K562 (cell line): ENCODE measurements around the gene ODF4. TPM values are rescaled to one million over a fixed set of nuclear protein-coding genes. Genes with fewer than 3 reads are reported as not detected.

ENCODE experiments used
- ATAC-seq: fragments of 200-7000 bp; cut with Tn5 transposase; 3 replicates; pipeline ENCODE4 v1.9.1; 2020; ENCODE audit warnings: moderate library complexity
- BruUV-seq: library from RNA; stranded (reverse); fragments of 400-500 nt; replicated peaks from 2 replicates; lab custom pipeline; 2021; lab: Mats Ljungman, UMichigan
- CTCF ChIA-PET: fragments of 300-600 bp; formaldehyde crosslinking; extraction: SDS; loops from one replicate; lab custom pipeline; 2021; ENCODE audit warnings: low intra/inter-chr PET ratio; lab: Yijun Ruan, JAX
- POLR2A ChIA-PET: fragments of 300-600, 350-650 bp; sonication (Branson Sonifier 250); formaldehyde crosslinking; extraction: SDS; loops from one replicate; lab custom pipeline; 2021; ENCODE audit warnings: antibody characterized with exemption, inconsistent platforms; lab: Yijun Ruan, JAX
- DNase-seq, 4 experiments: peaks; one replicate each; pipeline versions ENCODE4 v3.0.0 to v3.0.0-alpha.2; 2011 to 2018; ENCODE audit warnings: low spot score in 3 of 4, mixed read lengths in 3 of 4; ENCODE audit errors: extremely low read depth in 1 of 4
- FAIRE-seq: peaks from 2 replicates; lab custom pipeline; 2011; peaks lifted over from hg19 to GRCh38; lab: Jason Lieb, UNC
- H2AFZ ChIP-seq: 2 replicates; pipeline ENCODE4 v1.6.0; 2011; ENCODE audit warnings: low read depth, low read length, control low read depth, inconsistent platforms
- H3K27ac ChIP-seq: fragments of 200-600 bp; 3 replicates; pipeline ENCODE4 v1.8.0; 2011; ENCODE audit warnings: low read depth, mild to moderate bottlenecking, control low read depth, inconsistent platforms, low read length, moderate library complexity, mixed read lengths; ENCODE audit errors: extremely low read depth
- H3K27me3 ChIP-seq, 2 experiments: fragments of 300-600 bp in 1 of 2; 2 replicates in 1 of 2; 3 replicates in 1 of 2; pipeline versions ENCODE4 v1.6.0 to v1.8.0; 2011; ENCODE audit warnings: inconsistent platforms in 2 of 2, low read length in 2 of 2, mild to moderate bottlenecking in 1 of 2, mixed read lengths in 1 of 2, moderate library complexity in 1 of 2; ENCODE audit not compliant: control insufficient read depth in 2 of 2, insufficient read depth in 2 of 2
- H3K36me3 ChIP-seq: fragments of 300-600 bp; 3 replicates; pipeline ENCODE4 v1.8.0; 2011; ENCODE audit warnings: mild to moderate bottlenecking, low read length, inconsistent platforms; ENCODE audit not compliant: control insufficient read depth, insufficient read depth
- H3K4me1 ChIP-seq, 2 experiments: fragments of 200-600 bp in 1 of 2; replicated peaks in 1 of 2; 2 replicates in 1 of 2; 3 replicates in 1 of 2; pipeline versions ENCODE4 v1.5.1 to v1.8.0; 2011; ENCODE audit warnings: inconsistent platforms in 2 of 2, low read length in 2 of 2, mild to moderate bottlenecking in 1 of 2, mixed read lengths in 1 of 2, moderate library complexity in 1 of 2; ENCODE audit not compliant: control insufficient read depth in 2 of 2, insufficient read depth in 2 of 2
- H3K4me2 ChIP-seq: 2 replicates; pipeline ENCODE4 v1.6.1; 2011; ENCODE audit warnings: low read length, control low read depth, inconsistent platforms, mixed read lengths; ENCODE audit not compliant: insufficient read depth
- H3K4me3 ChIP-seq: fragments of 200-600 bp; sonication (generic), shearing (Covaris generic); 2 replicates; pipeline ENCODE4 v1.5.1; 2016; ENCODE audit warnings: control low read depth, inconsistent platforms
- H3K79me2 ChIP-seq: fragments of 200-600 bp; 3 replicates; pipeline ENCODE4 v1.8.0; 2011; ENCODE audit warnings: low read length, inconsistent platforms; ENCODE audit not compliant: control insufficient read depth, insufficient read depth
- H3K9ac ChIP-seq, 2 experiments: 2 replicates each; pipeline versions ENCODE4 v1.6.0 to v1.6.1; 2011; ENCODE audit warnings: low read depth in 2 of 2, low read length in 2 of 2, control low read depth in 1 of 2, inconsistent platforms in 1 of 2, mild to moderate bottlenecking in 1 of 2, mixed read lengths in 1 of 2; ENCODE audit not compliant: insufficient read depth in 1 of 2
- H3K9me1 ChIP-seq: one replicate; pipeline ENCODE4 v1.6.0; 2011; ENCODE audit warnings: inconsistent platforms, mild to moderate bottlenecking, low read length, moderate library complexity; ENCODE audit not compliant: control insufficient read depth, insufficient read depth
- H3K9me3 ChIP-seq: replicated peaks from 2 replicates; pipeline ENCODE4 v1.5.1; 2011; ENCODE audit warnings: low read depth, low read length, inconsistent platforms; ENCODE audit not compliant: control insufficient read depth, insufficient read depth
- H4K20me1 ChIP-seq: replicated peaks from 2 replicates; pipeline ENCODE4 v1.6.1; 2011; ENCODE audit warnings: low read length, inconsistent platforms, mixed read lengths; ENCODE audit not compliant: control insufficient read depth, insufficient read depth
- ETV1 ChIP-seq: fragments of 450-650 bp; conservative IDR thresholded peaks from 2 replicates; pipeline ENCODE4 v1.6.1; 2016; ENCODE audit warnings: missing genetic modification characterization, control low read depth, low read depth, missing compliant biosample characterization
- ETV6 ChIP-seq, 3 experiments: fragments of 150-350 bp in 1 of 3; sonication (generic) in 1 of 3; formaldehyde crosslinking in 1 of 3; IDR thresholded peaks; 2 replicates each; pipeline versions ENCODE4 v1.6.1 to v1.8.0; 2014 to 2022; ENCODE audit warnings: borderline replicate concordance in 2 of 3, low read depth in 2 of 3, antibody characterized with exemption in 1 of 3, low read length in 1 of 3, mild to moderate bottlenecking in 1 of 3, missing genetic modification reagents in 1 of 3
- NRF1 ChIP-seq, 2 experiments: fragments of 450-650 bp; IDR thresholded peaks in 1 of 2; conservative IDR thresholded peaks in 1 of 2; 2 replicates each; pipeline ENCODE4 v1.6.1; 2014; ENCODE audit warnings: mild to moderate bottlenecking in 2 of 2
- RBM14 ChIP-seq: fragments of 200-400 bp; formaldehyde crosslinking; IDR thresholded peaks from 2 replicates; pipeline ENCODE4 v1.6.1; 2018; ENCODE audit warnings: low read depth, mild to moderate bottlenecking, low read length, moderate library complexity, borderline replicate concordance; ENCODE audit not compliant: insufficient read depth
- WGBS: fragments of 100-300 bp; shearing (Covaris generic); methylation state at CpG from one replicate; pipeline ENCODE4 v1.1.6; 2016; ENCODE audit warnings: low coverage, mixed read lengths; ENCODE audit not compliant: insufficient coverage; ENCODE audit errors: missing lambda C conversion rate; 5-methylcytosine and 5-hydroxymethylcytosine counted together
- in situ Hi-C: fragments of 300-500 bp; cut with MboI; formaldehyde crosslinking; loops from 4 replicates; pipeline ENCODE4 v1.15.0; 2018; ENCODE audit warnings: inconsistent platforms, mixed read lengths
- intact Hi-C: fragments of 100-400 bp; cut with micrococcal nuclease; formaldehyde crosslinking; loops from 2 replicates; pipeline ENCODE4 v1.14.2; 2022
- polyA plus RNA-seq, 8 experiments: library from polyadenylated mRNA; depleted of rRNA in 4 of 8; stranded (reverse) in 5 of 8; unstranded in 3 of 8; fragments of >200 nt; fragmentation: Nextera tagmentation in 2 of 8; fragmentation: Illumina TruSeq in 1 of 8; extraction: Ambion mirVana in 2 of 8; extraction: Trizol in 1 of 8; gene quantifications; 2 replicates each; pipeline versions ENCODE4 v1.2.1 to v1.2.3, GENCODE V29; 2011 to 2014; ENCODE audit warnings: inconsistent platforms in 1 of 8, missing spikeins in 1 of 8
- total RNA-seq, 7 experiments: library from RNA; depleted of rRNA in 6 of 7; stranded (reverse); fragments of >200 nt in 6 of 7; fragmentation: Illumina TruSeq in 2 of 7; extraction: Trizol in 2 of 7; gene quantifications; 2 replicates each; pipeline versions ENCODE4 v1.2.1 to v1.2.3, GENCODE V29; 2011 to 2021; ENCODE audit warnings: low replicate concordance in 1 of 7
- TF ChIP-seq, protein P1 (sequence below): fragments of 450-650 bp; formaldehyde crosslinking; IDR thresholded peaks from 2 replicates; pipeline ENCODE4 v1.4.0; 2020; ENCODE audit warnings: mild to moderate bottlenecking, moderate library complexity
- TF ChIP-seq, protein P2 (sequence below): fragments of 250-450 bp; sonication (Bioruptor Pico); IDR thresholded peaks from 2 replicates; pipeline ENCODE4 v1.5.0; 2021; ENCODE audit warnings: mild to moderate bottlenecking, borderline replicate concordance
- TF ChIP-seq, protein P3 (sequence below): sonication (generic); formaldehyde crosslinking; IDR thresholded peaks from 2 replicates; pipeline ENCODE4 v1.8.0; 2022; ENCODE audit warnings: mild to moderate bottlenecking, missing genetic modification reagents

Gene ODF4
- total and polyA plus RNA-seq, 9 of the 15 experiments (the other 6 are each of a cell fraction or from before 2014, with no cell fraction given): not detected

DNA sequence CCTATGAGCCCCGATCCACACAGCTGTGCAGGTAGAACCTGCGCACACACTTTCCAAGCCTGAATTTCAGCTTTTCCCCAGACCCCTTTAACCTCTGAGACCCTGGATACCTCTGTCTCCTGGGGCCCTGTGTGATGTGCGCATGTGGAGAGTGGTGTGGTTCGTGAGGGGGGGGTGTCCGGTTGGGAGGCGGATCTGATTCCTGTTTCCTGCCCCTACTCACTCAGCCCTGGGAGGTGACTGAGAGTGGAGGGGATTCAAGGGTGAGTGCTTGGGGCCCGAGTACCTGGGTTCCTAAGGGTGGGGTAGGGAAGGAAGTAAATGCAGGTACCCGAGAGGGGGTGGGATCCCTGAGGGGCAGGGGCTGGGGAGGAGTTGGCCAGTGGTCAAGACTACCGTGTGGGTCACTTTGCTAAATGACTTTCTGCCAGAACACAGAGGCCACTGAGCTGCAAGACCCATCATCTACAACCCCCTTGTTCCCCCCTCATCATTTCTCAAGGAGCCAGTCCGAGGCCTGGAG lies 29.0 kb upstream of the ODF4 start:
- ATAC-seq: peak; percentile 33; the same call in 2 of the 3 replicates
- Histone ChIP-seq H4K20me1 (no peaks in the 10 kb centered on the region; the same call in 1 of the 2 replicates), H3K79me2 (no peaks in the 10 kb centered on the region), H2AFZ (no peak overlapping the region), H3K9me1 (no peaks in the 10 kb centered on the region), H3K4me1 (peaks cover 0 to 36% of the 10 kb centered on the region in 2 experiments; a peak in 2 of 5 replicates), H3K4me2 (no peak overlapping the region), H3K9me3 (no peaks in the 10 kb centered on the region), H3K9ac (no peak overlapping the region; a peak in 2 of 4 replicates), H3K27me3 (peaks cover 8 to 47% of the 10 kb centered on the region in 2 experiments; a peak in 4 of 5 replicates), H3K4me3 (no peak overlapping the region), H3K36me3 (no peaks in the 10 kb centered on the region), H3K27ac (no peak overlapping the region)
- ChIA-PET CTCF (no interaction called here), POLR2A (interaction anchor here (0.6 kb wide), 1 partner anchor 17 kb away, joined by 3 read pairs; no protein-coding TSS in a partner anchor)
- intact Hi-C loops: no loop called here
- WGBS: 17% methylated on average over 7 of the region's 10 CpGs
- TF ChIP-seq ETV1 (tag): no peak
- 0 out of 4 replicates have a peak, but pooled peaks of 1 of the 2 experiments have one; percentile 34 for TF ChIP-seq NRF1 (conservative IDR thresholded peaks at IDR 0.05 in 1 of 2, IDR thresholded peaks at IDR 0.05 in 1 of 2)
- no peak for TF ChIP-seq RBM14
- FAIRE-seq: no peak
- DNase-seq: no peak
- in situ Hi-C loops: no loop called here
- BruUV-seq: no TSS peak

DNA sequence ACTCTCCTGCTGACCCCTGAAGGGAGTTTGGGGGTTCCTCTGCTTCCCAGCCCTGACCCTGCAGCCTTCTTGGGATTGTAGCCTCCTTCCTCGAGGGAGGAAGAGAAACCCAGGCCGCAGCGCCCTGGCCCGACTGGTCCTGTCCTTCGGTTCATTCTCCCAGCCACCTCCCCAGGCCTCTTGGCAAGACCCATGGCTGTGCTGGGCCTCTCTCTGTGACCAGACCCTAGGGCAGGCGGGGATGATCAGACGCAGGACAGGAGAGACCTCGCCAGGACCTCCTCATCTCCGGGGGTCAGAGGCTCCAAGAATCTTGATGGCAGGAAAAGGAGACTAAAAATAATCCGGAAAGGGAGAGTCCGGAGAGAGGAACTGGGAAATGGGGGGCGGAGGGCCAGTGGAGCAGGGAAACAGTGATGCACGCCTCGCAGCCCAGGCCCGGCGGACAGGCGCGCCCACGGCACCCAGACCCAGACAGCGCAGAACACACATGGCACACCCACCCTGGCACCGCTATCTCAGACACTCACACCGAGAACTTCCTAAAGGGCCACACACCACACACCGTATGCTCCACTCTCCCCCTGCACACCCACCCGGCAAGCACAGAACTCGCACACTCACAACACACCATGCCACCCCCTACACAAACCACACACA lies 28.4 kb upstream of the ODF4 start:
- WGBS: 24% methylated on average over 14 of the region's 25 CpGs
- in situ Hi-C loops: no loop called here
- no TSS peak for BruUV-seq
- H3K27ac ChIP-seq: no peak overlapping the region
- no peak overlapping the region for H3K4me3 ChIP-seq
- no peaks in the 10 kb centered on the region for H3K79me2 ChIP-seq
- peaks cover 14 to 53% of the 10 kb centered on the region in 2 experiments; a peak in 4 of 5 replicates for H3K27me3 ChIP-seq
- no peak overlapping the region for H2AFZ ChIP-seq
- peak overlapping the region in 1 of 2 experiments; percentile 26; a peak in 2 of 4 replicates for H3K9ac ChIP-seq
- no peaks in the 10 kb centered on the region for H3K36me3 ChIP-seq
- H3K4me2 ChIP-seq: no peak overlapping the region
- H3K9me3 ChIP-seq: no peaks in the 10 kb centered on the region
- no peak for ATAC-seq
- DNase-seq: no peak
- intact Hi-C loops: no loop called here
- ChIA-PET CTCF (no interaction called here), POLR2A (interaction anchor here (0.6 kb wide), 1 partner anchor 17 kb away, joined by 3 read pairs; no protein-coding TSS in a partner anchor)
- peaks cover 0 to 41% of the 10 kb centered on the region in 2 experiments; a peak in 2 of 5 replicates for H3K4me1 ChIP-seq
- FAIRE-seq: no peak
- no peaks in the 10 kb centered on the region for H3K9me1 ChIP-seq
- H4K20me1 ChIP-seq: no peaks in the 10 kb centered on the region; the same call in 1 of the 2 replicates
- TF ChIP-seq, protein P1, sequence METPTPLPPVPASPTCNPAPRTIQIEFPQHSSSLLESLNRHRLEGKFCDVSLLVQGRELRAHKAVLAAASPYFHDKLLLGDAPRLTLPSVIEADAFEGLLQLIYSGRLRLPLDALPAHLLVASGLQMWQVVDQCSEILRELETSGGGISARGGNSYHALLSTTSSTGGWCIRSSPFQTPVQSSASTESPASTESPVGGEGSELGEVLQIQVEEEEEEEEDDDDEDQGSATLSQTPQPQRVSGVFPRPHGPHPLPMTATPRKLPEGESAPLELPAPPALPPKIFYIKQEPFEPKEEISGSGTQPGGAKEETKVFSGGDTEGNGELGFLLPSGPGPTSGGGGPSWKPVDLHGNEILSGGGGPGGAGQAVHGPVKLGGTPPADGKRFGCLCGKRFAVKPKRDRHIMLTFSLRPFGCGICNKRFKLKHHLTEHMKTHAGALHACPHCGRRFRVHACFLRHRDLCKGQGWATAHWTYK (CRISPR knock-in tag): no peak
- TF ChIP-seq, protein P2, sequence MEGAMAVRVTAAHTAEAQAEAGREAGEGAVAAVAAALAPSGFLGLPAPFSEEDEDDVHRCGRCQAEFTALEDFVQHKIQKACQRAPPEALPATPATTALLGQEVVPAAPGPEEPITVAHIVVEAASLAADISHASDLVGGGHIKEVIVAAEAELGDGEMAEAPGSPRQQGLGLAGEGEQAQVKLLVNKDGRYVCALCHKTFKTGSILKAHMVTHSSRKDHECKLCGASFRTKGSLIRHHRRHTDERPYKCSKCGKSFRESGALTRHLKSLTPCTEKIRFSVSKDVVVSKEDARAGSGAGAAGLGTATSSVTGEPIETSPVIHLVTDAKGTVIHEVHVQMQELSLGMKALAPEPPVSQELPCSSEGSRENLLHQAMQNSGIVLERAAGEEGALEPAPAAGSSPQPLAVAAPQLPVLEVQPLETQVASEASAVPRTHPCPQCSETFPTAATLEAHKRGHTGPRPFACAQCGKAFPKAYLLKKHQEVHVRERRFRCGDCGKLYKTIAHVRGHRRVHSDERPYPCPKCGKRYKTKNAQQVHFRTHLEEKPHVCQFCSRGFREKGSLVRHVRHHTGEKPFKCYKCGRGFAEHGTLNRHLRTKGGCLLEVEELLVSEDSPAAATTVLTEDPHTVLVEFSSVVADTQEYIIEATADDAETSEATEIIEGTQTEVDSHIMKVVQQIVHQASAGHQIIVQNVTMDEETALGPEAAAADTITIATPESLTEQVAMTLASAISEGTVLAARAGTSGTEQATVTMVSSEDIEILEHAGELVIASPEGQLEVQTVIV: no peak
- TF ChIP-seq, protein P3, sequence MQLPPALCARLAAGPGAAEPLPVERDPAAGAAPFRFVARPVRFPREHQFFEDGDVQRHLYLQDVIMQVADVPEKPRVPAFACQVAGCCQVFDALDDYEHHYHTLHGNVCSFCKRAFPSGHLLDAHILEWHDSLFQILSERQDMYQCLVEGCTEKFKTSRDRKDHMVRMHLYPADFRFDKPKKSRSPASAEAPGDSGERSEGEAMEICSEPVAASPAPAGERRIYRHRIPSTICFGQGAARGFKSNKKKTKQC (CRISPR knock-in tag): no peak
- no peak for TF ChIP-seq ETV6 (IDR thresholded peaks at IDR 0.05; ENCODE audit: borderline replicate concordance in 1 of 2, low read depth in 2 of 2, low read length in 1 of 2)
- no peak for TF ChIP-seq ETV6 (CRISPR knock-in tag; IDR thresholded peaks at IDR 0.05; ENCODE audit: borderline replicate concordance)
